ENCODE results near the gene ULK1. TPM values are rescaled to one million over a fixed set of nuclear protein-coding genes. Genes with fewer than 3 reads are reported as not detected.

ULK1 gene
- total RNA-seq, 2 donors from 2014 or later: 20.3 to 31.9 TPM

DNA sequence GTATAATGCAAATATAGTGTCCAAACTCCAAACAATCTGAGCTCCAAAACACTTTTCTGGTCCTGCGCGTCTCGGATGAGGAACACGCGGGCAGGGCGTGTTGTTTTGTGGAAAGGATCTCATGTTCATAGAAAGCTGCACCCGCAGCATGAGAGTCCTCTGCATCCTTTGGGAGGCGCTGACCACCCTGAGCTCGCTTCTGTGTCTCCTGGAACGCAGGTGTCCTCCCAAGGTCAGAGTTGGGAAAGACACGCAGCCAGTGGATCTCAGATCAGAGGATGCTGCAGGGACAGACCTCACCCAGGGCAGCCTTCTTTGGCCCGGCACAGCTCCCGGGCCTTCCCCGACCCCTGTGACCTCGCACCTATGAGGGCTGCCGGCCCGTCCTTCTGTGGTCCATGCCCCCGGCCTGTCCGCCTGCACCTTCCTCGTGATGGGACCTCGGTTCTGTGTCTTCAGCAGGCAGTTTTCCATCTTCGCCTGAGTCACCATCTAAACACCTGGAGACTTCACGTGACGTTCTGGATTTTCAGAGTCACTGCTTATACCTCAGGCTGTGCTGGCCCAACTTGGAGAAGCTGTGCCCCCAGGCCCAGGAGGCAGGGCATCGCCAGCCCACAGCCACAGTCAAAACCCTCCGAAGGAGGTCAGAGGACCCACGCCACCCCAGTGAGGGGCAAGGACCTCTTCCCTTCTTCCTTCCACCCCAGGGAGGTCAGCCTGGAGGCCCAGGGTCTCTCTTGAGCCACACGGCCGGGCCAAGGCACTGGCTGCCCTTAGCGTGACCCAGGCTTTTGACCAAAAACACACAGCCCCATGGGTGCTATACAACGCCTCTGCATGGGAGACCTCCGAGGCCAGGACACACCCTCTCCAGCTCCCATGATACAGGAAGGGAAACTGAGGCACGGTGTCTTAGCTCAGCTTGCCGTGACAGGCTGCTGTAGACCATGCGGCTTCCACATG is 40.3 kb upstream of the ULK1 start:
- no peaks in the 10 kb centered on the region for H3K4me1 ChIP-seq
- intact Hi-C loops (cut with DNase I): loop anchor here (10.0 kb wide), 1 partner anchor 91 kb away; the partner anchor contains the start of gene EP400
- no peaks in the 10 kb centered on the region for H3K9me3 ChIP-seq
- peaks cover 5% of the 10 kb centered on the region for H3K27me3 ChIP-seq
- H3K36me3 ChIP-seq: no peaks in the 10 kb centered on the region
- TF ChIP-seq CTCF (IDR thresholded peaks at IDR 0.05): no peak
- no peak for DNase-seq
- no peak overlapping the region for H3K4me3 ChIP-seq
- no peak overlapping the region for H3K27ac ChIP-seq
- H3K9ac ChIP-seq (ENCODE audit: low read depth in 2 of 2, low read length in 2 of 2): no peak overlapping the region

DNA sequence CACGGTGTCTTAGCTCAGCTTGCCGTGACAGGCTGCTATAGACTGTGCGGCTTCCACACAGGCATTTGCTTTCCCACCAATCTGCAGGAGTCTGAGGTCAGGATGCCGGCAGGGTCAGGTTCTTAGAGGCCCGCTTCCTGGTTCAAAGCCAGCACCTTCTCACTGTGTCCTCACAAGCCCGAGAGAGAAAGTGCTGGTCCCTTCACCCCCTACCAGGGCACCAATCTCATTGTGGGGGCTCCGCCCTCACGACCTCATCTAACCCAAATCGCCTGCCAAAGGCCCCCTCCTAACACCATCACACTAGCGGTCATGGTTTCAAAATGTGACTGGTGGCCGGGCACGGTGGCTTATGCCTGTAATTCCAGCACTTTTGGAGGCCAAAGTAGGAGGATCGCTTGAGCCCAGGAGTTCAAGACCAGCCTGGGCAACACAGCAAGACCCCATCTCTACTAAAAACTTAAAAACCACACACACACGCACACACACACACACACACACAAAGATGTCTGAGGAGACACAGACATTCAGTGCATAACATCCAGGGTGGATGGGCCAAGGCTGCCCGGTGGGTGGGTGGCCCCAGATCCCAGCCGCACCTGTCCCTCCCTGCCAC is 39.5 kb upstream of the ULK1 start:
- Histone ChIP-seq H3K27me3 (peaks cover 5% of the 10 kb centered on the region), H3K4me3 (no peak overlapping the region), H3K9me3 (no peaks in the 10 kb centered on the region), H3K9ac (ENCODE audit: low read depth in 2 of 2, low read length in 2 of 2) (no peak overlapping the region), H3K27ac (no peak overlapping the region), H3K36me3 (no peaks in the 10 kb centered on the region), H3K4me1 (no peaks in the 10 kb centered on the region)
- DNase-seq: no peak
- TF ChIP-seq CTCF (IDR thresholded peaks at IDR 0.05): no peak
- intact Hi-C loops (cut with DNase I): loop anchor here (10.0 kb wide), 1 partner anchor 90 kb away; the partner anchor contains the start of gene EP400

GRCh38 chr12:131855521-131856142 is 38.8 kb upstream of the ULK1 start:
- no peak for DNase-seq

DNA sequence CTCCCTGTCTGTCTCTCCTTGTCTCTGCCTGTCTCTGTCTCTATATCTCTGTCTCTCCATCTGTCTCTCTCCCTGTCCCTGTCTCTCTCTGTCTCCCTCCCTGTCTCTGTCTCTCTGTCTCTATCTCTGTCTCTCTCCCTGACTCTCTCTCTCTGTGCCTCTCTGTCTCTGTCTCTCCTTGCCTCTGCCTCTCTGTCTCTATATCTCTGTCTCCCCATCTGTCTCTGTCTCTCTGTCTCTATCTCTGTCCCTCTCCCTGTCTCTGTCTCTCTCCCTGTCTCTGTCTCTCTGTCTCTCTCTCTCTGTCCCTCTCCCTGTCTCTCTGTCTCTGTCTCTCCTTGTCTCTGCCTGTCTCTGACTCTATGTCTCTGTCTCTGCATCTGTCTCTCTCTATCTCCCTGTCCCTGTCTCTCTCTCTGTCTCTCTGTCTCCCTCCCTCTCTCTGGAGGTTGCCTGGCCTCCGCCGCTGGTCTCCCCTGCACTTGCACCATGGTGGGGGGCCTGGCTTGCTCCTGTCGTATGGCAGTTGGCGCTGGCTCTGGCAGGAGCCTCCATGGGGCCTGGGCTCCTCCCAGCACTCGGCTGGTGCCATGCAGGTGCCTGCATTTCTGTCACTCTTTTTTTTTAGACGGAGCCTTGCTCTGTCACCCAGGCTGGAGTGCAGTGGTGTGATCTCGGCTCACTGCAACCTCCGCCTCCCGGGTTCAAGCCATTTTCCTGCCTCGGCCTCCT is 37.9 kb upstream of the ULK1 start:
- Histone ChIP-seq H3K9ac (ENCODE audit: low read depth in 2 of 2, low read length in 2 of 2) (no peak overlapping the region), H3K4me1 (no peaks in the 10 kb centered on the region), H3K4me3 (no peak overlapping the region), H3K27me3 (peaks cover 5% of the 10 kb centered on the region), H3K9me3 (no peaks in the 10 kb centered on the region), H3K27ac (no peak overlapping the region), H3K36me3 (no peaks in the 10 kb centered on the region)
- intact Hi-C loops (cut with DNase I): loop anchor here (10.0 kb wide), 1 partner anchor 88 kb away; the partner anchor contains the start of gene EP400
- DNase-seq: no peak
- TF ChIP-seq CTCF (IDR thresholded peaks at IDR 0.05): no peak

More at GRCh38 chr12:131855521-131856142, 38.8 kb upstream of the ULK1 start:
- H3K9ac ChIP-seq (ENCODE audit: low read depth in 2 of 2, low read length in 2 of 2): no peak overlapping the region
- intact Hi-C loops (cut with DNase I): loop anchor here (10.0 kb wide), 1 partner anchor 89 kb away; the partner anchor contains the start of gene EP400
- no peaks in the 10 kb centered on the region for H3K9me3 ChIP-seq
- H3K27me3 ChIP-seq: peaks cover 5% of the 10 kb centered on the region
- no peak overlapping the region for H3K27ac ChIP-seq
- no peaks in the 10 kb centered on the region for H3K4me1 ChIP-seq
- H3K36me3 ChIP-seq: no peaks in the 10 kb centered on the region
- no peak for TF ChIP-seq CTCF (IDR thresholded peaks at IDR 0.05)
- H3K4me3 ChIP-seq: no peak overlapping the region
